Activated CD8-positive, alpha-beta memory T cell treated with anti-CD3 and anti-CD28 coated beads, Interleukin-2, amount 50 U/mL, for 48 hours (primary cell): ENCODE measurements around the gene VPS4B.
"Not testable (repeated sequence)": the region's sequence is repeated elsewhere in the genome, so short reads cannot be mapped to it uniquely, and the experiment has no call there.

Source experiments
- DNase-seq: peaks from one replicate; pipeline ENCODE4 v3.0.0-alpha.2; 2020

The VPS4B gene

DNA sequence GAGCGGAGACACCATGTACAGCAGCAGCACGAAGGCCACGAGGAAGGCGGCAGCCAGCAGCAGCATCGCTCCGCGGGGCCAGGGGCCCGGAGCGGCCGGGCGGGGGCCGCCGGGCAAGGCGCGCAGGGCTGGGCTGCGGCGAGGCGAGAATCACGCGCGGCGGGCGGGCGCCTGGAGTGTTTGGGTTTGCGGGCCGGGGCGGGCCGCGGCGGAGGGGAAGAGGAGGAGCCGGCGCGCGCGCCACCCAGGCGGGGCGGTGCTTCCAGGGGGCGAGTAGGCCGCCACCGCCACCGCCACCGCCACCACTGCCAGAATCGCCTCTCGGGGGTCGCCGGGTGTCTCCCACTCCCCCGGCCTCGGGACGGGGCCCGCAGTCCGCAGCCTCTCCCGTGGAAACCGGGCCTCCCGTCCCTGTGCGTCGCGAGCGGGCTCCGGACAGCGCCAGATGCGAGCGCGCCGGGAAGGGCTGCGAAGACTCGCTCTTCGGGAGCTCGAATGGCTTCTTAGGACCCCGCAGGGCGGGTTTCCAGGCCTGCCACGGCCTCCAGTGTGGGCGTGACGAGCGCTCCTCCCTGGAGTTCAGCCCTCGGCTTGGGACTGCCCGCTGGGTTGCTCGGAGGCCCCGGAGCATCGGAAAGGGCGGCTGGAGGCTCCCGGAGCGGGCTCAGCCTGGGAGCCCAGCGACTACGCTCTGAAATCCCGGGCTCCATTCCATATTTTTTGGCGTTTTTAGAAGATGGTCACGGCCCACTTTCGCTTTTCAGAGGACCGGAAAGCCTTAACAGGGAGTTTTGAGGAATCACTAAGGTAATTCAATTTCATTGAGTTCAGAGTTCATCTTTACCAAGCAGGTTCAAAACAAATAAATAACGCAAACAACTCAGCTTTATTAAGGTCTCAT lies 55.0 kb downstream of the VPS4B start, which contains the start of gene KDSR:
KDSR (minus strand) TSS at position 154 of the 901 bp plus-strand sequence; CDS start at position 66, 88 bp downstream.
- peak; percentile 92 for DNase-seq

DNA sequence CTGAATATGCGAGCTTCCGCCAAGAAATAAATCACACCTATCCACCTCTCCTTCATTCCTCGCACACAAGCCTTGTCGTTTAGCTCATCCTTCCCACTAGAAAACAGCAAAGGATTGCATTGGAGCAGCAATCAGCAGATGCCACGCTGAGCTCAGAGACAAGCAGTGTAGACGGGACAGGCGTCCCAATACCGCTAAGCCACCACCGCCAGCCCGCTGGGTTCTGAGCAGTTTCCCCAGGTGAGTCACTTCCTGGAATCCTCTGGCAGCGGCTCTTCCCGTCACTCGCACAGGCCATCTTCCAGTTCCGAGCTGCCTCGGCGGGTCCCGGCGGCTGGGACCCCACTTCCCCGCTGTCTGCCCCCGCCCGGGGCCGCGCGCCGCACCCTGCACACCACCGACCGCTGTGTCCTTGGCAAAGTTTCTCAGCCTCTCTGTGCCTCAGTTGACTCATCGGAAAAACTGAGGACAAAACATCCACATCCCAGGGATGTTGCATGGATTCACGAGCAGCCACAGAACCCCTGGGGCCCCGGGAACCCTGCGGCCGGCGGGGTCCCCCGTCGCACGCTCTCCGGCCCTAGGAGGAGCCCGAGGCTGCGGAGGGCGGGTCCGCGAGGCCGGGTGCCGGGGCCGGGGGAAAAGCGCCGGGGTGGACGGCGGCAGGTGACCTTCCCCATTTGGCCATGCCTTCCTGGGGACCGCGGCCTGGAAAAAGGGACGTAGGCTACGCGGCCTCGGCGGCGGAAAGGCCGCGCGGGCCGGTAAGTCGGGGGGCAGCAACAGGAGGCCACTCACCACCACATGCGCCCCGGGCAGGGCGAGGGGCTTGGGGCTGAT lies 55.8 kb downstream of the VPS4B start:
- DNase-seq: peak; percentile 83

GRCh38 chr18:63365876-63366212 lies 56.4 kb downstream of the VPS4B start:
- DNase-seq: peak; percentile 57

GRCh38 chr18:63363951-63364350 lies 58.3 kb downstream of the VPS4B start:
- no peak for DNase-seq

DNA sequence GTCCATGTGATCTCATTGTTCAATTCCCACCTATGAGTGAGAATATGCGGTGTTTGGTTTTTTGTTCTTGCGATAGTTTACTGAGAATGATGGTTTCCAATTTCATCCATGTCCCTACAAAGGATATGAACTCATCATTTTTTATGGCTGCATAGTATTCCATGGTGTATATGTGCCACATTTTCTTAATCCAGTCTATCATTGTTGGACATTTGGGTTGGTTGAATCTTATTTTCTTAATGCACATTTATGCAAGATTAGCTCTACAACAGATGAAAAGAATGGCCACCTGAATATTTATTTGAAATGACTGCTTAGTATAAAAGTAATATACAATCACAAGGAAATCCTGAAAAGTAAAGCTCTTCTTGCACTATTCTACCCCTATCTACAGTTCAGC lies 58.9 kb downstream of the VPS4B start:
- not testable (repeated sequence) for DNase-seq

DNA sequence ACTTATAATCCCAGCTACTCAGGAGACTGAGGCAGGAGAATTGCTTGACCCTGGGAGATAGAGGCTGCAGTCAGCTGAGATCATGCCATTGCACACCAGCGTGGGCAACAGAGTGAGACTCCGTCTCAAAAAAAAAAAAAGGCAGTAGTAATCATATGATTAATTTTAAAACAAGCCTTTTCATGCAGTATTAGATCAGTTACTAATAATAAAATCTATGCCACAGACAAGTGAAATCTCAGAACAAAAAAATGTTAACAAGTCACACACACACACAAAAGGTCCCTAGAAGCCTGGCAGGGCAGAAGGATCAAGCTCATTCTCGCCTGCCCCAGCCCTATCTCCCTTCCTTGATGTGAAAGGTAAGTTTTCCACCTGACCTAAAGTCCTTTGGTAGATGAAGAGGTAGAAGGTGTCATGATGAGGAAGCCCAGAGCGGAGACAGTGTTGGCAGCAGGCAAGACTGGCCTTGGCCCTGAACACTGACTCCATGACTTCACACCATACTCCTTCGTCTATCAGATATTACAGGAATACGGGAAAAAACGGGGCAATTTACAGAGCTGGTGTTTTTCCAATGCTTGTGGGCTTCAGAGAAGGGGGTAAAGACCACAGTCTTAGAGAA lies 65.9 kb downstream of the VPS4B start:
- no peak for DNase-seq

- no peak for DNase-seq
Observed at GRCh38 chr18:63350230-63350629, 72.0 kb downstream of the VPS4B start.

- DNase-seq: no peak
Observed at GRCh38 chr18:63348508-63349136, 73.7 kb downstream of the VPS4B start.

DNA sequence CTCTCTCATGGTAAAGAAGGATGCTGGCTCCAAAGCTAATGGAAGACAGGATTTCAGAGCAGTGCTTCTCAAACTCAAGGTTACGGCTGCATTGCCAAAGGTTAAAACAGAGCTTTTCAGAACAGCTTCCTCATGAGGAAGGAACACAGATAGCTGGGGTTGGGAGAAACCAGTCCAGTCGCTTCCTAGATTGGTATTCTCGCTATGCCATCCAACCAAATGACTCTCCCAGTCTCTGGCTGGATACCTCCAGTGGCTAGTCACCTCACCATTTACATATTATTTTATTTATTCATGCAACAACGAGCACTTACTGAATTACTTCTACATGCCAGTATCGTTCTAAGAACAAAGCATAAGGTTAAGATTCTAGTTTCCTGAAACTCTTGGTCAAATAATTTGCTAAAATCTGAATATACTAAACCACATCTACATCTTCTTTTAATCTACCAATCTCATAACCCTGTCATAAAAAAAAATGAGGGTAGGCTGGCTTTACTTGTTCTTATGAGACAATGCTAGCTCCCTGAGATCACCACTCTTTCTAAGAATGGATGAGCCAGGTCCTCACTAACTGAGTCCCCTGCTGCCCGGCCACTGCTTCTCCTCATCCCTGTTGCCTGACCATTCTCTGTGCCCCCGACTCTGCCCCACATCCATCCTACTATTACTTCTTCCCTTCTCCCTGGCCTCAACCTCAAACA lies 75.6 kb downstream of the VPS4B start:
- DNase-seq: no peak

GRCh38 chr18:63346031-63346430 lies 76.2 kb downstream of the VPS4B start:
- no peak for DNase-seq

- DNase-seq: no peak
Observed at GRCh38 chr18:63344918-63345317, 77.4 kb downstream of the VPS4B start.

DNA sequence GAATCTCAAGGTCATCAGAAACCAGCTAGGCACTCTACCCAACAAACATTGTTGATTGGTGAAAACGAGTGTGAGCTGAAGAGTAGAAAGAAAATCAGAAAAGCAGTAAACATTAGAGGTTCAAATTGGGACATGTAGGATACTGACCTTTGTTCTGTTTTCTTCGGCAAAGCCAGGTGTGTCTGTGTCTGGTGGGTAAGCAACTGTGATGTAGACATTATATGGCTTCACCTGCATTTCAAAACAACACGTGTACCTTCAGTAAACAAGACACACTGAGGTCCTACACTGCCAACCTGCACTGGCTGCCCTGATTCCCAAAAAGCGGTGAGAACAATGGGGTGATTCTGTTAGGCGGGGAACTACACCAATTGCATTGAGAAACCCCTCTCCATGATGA lies 78.0 kb downstream of the VPS4B start:
- DNase-seq: no peak

- no peak for DNase-seq
Observed at GRCh38 chr18:63342206-63342605, 80.1 kb downstream of the VPS4B start.

DNA sequence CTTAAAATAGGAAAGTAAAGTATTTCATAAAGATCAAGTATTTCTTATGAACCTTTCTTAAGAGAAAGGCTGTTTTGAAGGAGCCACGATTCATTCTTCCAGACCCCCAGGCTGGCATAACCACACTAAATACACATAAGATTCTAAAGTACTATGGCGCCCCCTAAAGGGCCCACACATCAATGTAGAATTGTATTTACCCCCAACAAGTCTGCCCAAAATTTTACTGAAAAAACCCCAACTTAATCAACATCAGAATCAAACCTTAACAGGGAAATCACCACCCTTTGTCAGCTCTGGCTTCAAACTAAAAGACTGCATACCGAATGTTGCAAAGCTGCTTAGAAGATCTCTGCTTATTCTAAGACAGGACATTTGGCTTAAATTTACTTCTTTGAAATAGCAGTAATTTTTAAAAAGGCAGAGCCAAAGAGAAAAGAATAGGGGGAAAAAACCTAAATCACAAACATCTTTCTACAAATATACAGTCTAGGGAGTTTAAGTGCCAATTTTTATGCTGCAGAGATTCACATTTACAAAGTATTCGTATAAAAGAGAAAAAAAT lies 82.3 kb downstream of the VPS4B start:
- no peak for DNase-seq
